K562 treated with DMSO at 1 percent for 48 hours (cell line): ENCODE measurements around the gene SPTBN1. TPM values are rescaled to one million over a fixed set of nuclear protein-coding genes. Genes with fewer than 3 reads are reported as not detected.

ENCODE experiments used
- total RNA-seq: library from RNA; unstranded; fragments of 300-600 nt; gene quantifications from 2 replicates; pipeline ENCODE4 v1.2.3, GENCODE V29; 2022; ENCODE audit warnings: low replicate concordance; ENCODE audit errors: extremely low read depth

Gene SPTBN1
- not detected in 2 replicates for total RNA-seq

GRCh38 chr2:54455563-54456361, at the start of gene SPTBN1:
SPTBN1 (plus strand) TSS chr2:54456327; CDS start chr2:54526419, 70,092 bp downstream.

Other genes starting within 250 kb of the SPTBN1 start
- gene TSPYL6, start 200.1 kb upstream of the SPTBN1 start, total RNA-seq = not detected in 2 replicates